ENCODE data around the gene NAXD.
"Not testable (repeated sequence)": the region's sequence is repeated elsewhere in the genome, so short reads cannot be mapped to it uniquely, and the experiment has no call there.

Gene NAXD

DNA sequence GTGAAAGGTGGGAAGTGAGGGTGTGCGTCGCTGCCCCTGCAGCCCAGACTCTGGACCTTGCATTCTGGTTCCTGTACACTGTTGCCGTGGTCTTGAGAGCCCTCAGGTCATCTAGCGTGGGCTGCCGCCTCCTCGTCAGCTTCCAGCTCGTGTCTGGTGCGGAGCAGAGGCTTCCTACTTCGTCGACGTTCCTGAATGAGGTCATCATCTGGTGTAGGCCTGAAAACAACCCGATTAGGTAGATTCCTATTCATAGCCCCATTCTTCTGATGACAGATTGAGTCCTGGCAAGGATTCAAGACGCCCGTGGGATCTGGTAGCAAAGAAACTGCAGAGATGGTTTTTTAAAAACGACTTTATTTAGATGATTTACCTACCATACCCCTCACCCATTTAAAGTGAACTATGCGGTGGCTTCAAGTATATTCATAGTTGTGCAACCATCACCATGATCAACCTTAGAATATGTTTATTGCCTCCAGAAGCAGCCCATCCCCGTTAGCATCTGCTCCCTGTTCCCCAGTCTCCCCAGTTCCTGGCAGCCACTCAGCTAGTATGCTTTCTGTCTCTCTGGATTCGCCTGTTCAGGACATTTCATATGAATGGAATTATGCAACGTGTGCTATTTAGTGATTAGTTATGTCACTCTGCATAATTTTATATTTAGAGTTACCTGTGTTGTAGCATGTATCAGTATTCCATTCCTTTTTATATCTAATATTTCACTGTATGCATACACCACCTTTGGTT is 13.8 kb downstream of the NAXD start:
- ATAC-seq (replicated peaks) (no peak), DNase-seq (no peak)
- H3K27me3 Mint-ChIP-seq: no peaks in the 10 kb centered on the region
- H3K27ac Mint-ChIP-seq: no peak overlapping the region
- peaks cover 8 to 15% of the 10 kb centered on the region in 2 donors for H3K4me1 Mint-ChIP-seq
- H3K4me3 Mint-ChIP-seq: no peak overlapping the region
- peaks cover 31 to 53% of the 10 kb centered on the region in 2 donors for H3K36me3 Mint-ChIP-seq
- H3K9me3 Mint-ChIP-seq: no peaks in the 10 kb centered on the region

- DNase-seq (no peak), ATAC-seq (replicated peaks) (no peak)
- no peaks in the 10 kb centered on the region for H3K9me3 Mint-ChIP-seq
- H3K4me3 Mint-ChIP-seq: no peak overlapping the region
- H3K4me1 Mint-ChIP-seq: peaks cover 8 to 15% of the 10 kb centered on the region in 2 donors
- no peaks in the 10 kb centered on the region for H3K27me3 Mint-ChIP-seq
- no peak overlapping the region for H3K27ac Mint-ChIP-seq
- H3K36me3 Mint-ChIP-seq: peaks cover 29 to 55% of the 10 kb centered on the region in 2 donors
Measured at GRCh38 chr13:110629735-110630134, 14.4 kb downstream of the NAXD start.

- Mint-ChIP-seq H3K27ac (peak overlapping the region; percentile 34), H3K36me3 (peaks cover 30 to 53% of the 10 kb centered on the region in 2 donors), H3K27me3 (no peaks in the 10 kb centered on the region), H3K9me3 (no peaks in the 10 kb centered on the region), H3K4me1 (peaks cover 6 to 12% of the 10 kb centered on the region in 2 donors), H3K4me3 (no peak overlapping the region)
- ATAC-seq (replicated peaks): no peak
- DNase-seq: no peak
Measured at GRCh38 chr13:110630566-110631119, 15.3 kb downstream of the NAXD start.

DNA sequence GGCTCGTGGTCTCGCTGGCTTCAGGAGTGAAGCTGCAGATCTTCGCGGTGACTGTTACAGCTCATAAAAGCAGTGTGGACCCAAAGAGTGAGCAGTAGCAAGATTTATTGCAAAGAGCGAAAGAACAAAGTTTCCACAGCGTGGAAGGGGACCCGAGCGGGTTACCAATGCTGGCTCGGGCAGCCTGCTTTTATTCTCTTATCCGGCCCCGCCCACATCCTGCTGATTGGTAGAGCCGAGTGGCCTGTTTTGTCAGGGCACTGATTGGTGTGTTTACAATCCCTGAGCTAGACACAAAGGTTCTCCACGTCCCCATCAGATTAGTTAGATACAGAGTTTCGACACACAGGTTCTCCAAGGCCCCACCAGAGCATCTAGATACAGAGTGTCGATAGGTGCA is 16.9 kb downstream of the NAXD start:
- H3K9me3 Mint-ChIP-seq; H3K27me3 Mint-ChIP-seq; H3K4me1 Mint-ChIP-seq; H3K4me3 Mint-ChIP-seq; ATAC-seq (replicated peaks); DNase-seq; H3K27ac Mint-ChIP-seq: not testable (repeated sequence)
- H3K36me3 Mint-ChIP-seq: peaks cover 29 to 52% of the 10 kb centered on the region in 2 donors

DNA sequence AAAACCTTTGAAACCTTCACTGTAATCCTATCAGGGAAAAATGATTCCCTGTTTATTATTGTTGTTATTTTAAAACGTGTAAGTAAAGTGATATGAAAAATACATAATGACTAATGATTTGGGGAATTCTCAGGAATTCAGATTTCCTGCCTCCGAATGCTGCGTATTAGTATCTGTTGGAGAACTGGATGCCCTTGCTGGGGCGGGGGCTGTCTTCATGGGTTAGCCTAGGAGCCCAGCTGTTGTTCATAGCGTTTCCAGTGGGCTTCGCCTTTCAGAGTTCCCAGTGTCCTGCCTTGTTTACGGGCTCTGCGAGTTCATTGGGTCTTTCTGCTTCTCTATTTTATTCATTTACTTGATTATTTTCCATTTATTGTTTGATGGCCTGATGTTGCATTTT is 18.4 kb downstream of the NAXD start:
- Mint-ChIP-seq H3K9me3 (no peaks in the 10 kb centered on the region), H3K27ac (no peak overlapping the region), H3K36me3 (peaks cover 27 to 47% of the 10 kb centered on the region in 2 donors), H3K4me1 (no peaks in the 10 kb centered on the region), H3K27me3 (no peaks in the 10 kb centered on the region), H3K4me3 (no peak overlapping the region)
- ATAC-seq (replicated peaks) (no peak), DNase-seq (no peak)

DNA sequence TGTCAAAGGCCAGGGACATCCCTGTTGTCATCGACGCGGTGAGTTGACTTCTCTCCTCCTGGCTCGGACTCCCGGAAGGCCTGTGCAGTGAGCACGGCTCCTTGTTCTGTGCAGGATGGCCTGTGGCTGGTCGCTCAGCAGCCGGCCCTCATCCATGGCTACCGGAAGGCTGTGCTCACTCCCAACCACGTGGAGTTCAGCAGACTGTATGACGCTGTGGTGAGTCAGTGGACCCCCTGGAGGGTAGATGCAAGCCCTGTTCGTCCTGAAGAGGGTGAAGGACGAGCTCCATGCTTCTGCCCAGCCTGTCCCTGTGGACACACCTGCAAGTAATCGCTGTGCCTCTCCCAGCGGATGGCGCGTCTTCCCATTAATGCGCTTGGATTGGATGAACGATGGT is 19.2 kb downstream of the NAXD start:
- H3K9me3 Mint-ChIP-seq: no peaks in the 10 kb centered on the region
- ATAC-seq (replicated peaks) (no peak), DNase-seq (no peak)
- no peaks in the 10 kb centered on the region for H3K4me1 Mint-ChIP-seq
- H3K4me3 Mint-ChIP-seq: no peak overlapping the region
- H3K36me3 Mint-ChIP-seq: peaks cover 30 to 49% of the 10 kb centered on the region in 2 donors
- no peaks in the 10 kb centered on the region for H3K27me3 Mint-ChIP-seq
- no peak overlapping the region for H3K27ac Mint-ChIP-seq

DNA sequence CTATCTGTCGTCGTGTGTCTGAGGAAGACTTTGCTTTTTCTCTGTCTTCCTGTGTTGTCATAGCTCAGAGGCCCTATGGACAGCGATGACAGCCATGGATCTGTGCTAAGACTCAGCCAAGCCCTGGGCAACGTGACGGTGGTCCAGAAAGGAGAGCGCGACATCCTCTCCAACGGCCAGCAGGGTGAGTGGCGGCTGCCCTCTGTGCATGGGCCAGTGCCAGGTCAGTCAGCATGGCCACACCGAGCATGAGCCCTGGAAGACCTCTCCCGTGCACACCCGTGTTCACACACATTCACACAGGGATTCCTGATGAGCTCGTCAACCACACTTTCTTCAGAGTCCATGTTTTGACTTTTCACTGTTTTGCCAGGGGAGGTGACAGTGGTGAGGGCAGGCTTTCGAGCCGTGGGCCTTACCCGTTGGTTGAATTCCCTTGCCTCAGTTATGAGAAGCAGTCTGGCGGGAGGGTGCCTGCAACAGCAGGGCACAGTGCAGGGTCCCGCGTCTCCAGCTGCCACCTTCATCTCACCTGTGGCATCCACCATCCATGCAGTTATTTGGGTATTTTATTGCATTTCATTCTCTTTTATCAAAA is 20.2 kb downstream of the NAXD start:
- no peaks in the 10 kb centered on the region for H3K27me3 Mint-ChIP-seq
- H3K9me3 Mint-ChIP-seq: no peaks in the 10 kb centered on the region
- H3K36me3 Mint-ChIP-seq: peaks cover 30 to 52% of the 10 kb centered on the region in 2 donors
- H3K4me3 Mint-ChIP-seq: no peak overlapping the region
- no peak overlapping the region for H3K27ac Mint-ChIP-seq
- peaks cover 4% of the 10 kb centered on the region in 2 donors for H3K4me1 Mint-ChIP-seq
- ATAC-seq (replicated peaks) (no peak), DNase-seq (no peak)

DNA sequence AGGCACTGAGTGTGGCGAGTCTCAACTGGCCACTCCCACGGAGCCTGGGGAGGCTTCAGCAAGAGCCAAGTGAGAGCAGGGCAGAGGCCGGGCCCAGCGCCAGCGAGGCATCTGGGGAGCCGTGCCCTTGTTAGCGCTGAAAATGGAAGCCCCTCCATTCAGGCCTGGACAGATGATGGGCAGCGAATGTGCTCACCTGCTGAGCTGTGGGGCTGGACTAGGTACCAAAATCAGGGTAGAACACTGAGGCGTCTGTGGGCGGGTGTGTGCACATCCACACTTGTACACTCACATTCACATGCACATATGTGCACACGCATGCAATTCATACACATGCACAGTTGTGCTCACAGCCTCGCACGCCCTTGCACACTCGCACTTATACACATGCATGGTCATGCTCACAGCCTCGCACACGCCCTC is 20.7 kb downstream of the NAXD start:
- peaks cover 4 to 6% of the 10 kb centered on the region in 2 donors for H3K4me1 Mint-ChIP-seq
- peaks cover 31 to 51% of the 10 kb centered on the region in 2 donors for H3K36me3 Mint-ChIP-seq
- no peaks in the 10 kb centered on the region for H3K9me3 Mint-ChIP-seq
- DNase-seq: no peak
- H3K4me3 Mint-ChIP-seq: no peak overlapping the region
- no peaks in the 10 kb centered on the region for H3K27me3 Mint-ChIP-seq
- ATAC-seq (replicated peaks): no peak
- no peak overlapping the region for H3K27ac Mint-ChIP-seq

DNA sequence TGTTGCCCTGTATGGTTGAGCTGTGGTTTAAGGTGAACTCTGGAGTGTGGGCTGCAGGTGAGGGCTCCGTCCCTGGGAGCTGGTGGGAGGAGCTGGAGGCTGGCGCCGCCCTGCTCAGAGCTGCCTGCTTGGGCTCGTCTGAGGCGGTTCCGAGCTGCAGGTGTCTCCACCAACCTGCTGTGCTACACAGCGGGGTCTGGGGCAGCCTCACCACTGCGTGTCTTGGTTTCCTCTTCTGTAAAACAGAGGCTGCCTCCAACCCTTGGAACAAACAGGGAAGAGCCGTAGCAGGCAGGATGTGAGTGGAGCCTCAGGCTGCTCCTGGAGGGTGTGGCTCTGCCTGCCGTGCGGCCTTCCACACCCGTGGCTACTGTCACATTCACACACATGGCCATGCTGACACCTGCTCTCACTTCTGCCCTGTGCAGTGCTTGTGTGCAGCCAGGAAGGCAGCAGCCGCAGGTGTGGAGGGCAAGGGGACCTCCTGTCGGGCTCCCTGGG is 21.4 kb downstream of the NAXD start:
- peaks cover 4 to 6% of the 10 kb centered on the region in 2 donors for H3K4me1 Mint-ChIP-seq
- H3K9me3 Mint-ChIP-seq: no peaks in the 10 kb centered on the region
- H3K36me3 Mint-ChIP-seq: peaks cover 33 to 54% of the 10 kb centered on the region in 2 donors
- H3K27ac Mint-ChIP-seq: no peak overlapping the region
- no peaks in the 10 kb centered on the region for H3K27me3 Mint-ChIP-seq
- ATAC-seq (replicated peaks) (no peak), DNase-seq (no peak)
- no peak overlapping the region for H3K4me3 Mint-ChIP-seq

GRCh38 chr13:110637275-110637674 is 21.9 kb downstream of the NAXD start:
- ATAC-seq (replicated peaks) (no peak), DNase-seq (no peak)
- Mint-ChIP-seq H3K4me3 (no peak overlapping the region), H3K36me3 (peaks cover 30 to 50% of the 10 kb centered on the region in 2 donors), H3K4me1 (peaks cover 4 to 6% of the 10 kb centered on the region in 2 donors), H3K27me3 (no peaks in the 10 kb centered on the region), H3K9me3 (no peaks in the 10 kb centered on the region), H3K27ac (no peak overlapping the region)

DNA sequence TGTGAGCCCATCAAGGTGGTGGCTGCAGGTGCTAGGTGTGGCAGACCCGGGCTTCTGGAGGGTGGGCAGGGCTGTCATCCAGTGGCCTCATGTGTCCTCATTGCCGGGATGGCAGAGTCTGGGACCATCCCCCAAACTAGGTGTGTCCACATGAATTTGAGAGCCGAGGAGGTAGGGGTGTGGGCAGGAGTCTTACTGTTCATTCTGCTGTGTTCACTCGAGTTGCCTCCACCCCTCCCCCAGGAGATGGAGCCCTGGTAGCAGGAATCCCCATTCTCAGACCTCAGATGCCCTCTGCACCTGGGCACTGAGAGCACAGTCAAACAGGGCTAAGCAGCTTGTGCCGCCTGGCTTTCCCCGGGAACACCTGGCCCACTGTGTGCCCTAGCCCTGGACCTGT is 22.4 kb downstream of the NAXD start:
- ATAC-seq (replicated peaks): no peak
- no peaks in the 10 kb centered on the region for H3K9me3 Mint-ChIP-seq
- no peaks in the 10 kb centered on the region for H3K27me3 Mint-ChIP-seq
- H3K4me3 Mint-ChIP-seq: no peak overlapping the region
- peaks cover 4 to 6% of the 10 kb centered on the region in 2 donors for H3K4me1 Mint-ChIP-seq
- peaks cover 29 to 50% of the 10 kb centered on the region in 2 donors for H3K36me3 Mint-ChIP-seq
- H3K27ac Mint-ChIP-seq: no peak overlapping the region
- DNase-seq: no peak

DNA sequence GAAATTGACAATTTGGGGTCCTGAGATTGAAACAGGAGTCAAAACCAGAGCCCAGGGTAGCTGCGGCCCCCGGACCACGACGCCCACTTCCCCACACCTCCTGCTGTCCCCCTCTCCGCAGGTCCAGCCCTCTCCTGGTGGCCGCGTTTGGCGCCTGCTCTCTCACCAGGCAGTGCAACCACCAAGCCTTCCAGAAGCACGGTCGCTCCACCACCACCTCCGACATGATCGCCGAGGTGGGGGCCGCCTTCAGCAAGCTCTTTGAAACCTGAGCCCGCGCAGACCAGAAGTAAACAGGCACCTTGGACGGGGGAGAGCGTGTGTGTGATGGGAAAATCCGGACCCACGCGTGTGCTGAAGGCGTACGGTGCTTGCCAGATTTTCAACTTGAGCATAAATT is 22.9 kb downstream of the NAXD start:
- Mint-ChIP-seq H3K36me3 (peaks cover 28 to 56% of the 10 kb centered on the region in 2 donors), H3K27ac (peak overlapping the region; percentile 79), H3K4me3 (no peak overlapping the region), H3K9me3 (no peaks in the 10 kb centered on the region), H3K4me1 (peaks cover 4 to 6% of the 10 kb centered on the region in 2 donors), H3K27me3 (no peaks in the 10 kb centered on the region)
- no peak for DNase-seq
- no peak for ATAC-seq (replicated peaks)

DNA sequence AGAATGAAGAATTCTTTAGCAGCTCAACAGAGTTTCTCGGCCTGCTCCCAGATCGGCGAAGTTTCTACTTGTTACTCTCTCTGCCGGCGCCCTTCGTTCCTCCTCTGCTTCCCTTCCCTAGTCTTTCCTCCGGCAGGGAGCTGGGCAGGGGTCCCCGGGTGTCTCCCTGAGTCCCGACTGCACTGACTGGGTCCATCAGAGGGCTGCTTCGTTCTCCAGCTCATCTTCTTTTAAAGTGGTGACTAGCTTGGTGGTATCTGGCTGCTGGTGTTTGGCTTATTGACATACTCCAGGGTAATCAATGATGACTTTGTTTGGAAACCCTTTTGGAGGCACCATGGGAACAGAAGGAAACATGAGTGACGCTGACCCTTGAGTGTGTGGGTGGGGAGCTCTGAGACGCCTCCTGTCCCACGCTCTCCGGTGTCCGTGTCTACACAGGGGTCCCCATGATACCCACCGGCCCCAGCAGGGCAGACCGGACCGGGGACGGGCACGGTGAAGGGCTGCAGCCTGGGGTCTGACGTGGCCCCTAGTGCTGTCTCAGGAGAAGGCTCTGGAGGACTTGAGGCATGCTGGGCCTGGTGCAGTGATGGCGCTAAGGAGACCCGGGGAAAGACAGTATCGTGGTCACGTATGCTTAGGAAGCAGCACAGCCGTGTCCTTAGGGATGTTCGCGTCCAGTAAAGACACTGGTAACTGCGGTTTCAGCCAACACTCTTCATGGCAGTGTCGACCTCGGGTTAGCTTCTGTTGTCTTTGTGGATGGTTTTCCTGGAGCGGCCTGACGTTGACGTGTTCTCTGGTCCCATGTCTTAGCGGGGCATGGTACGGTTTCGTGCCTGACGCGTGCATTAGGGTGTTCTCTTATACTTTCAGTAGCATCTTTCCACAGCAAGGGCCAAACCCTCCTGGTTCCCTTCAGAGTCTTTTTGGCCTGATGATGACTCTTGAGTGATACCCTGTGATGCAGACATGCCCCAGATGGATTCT is 23.8 kb downstream of the NAXD start:
- Mint-ChIP-seq H3K9me3 (no peaks in the 10 kb centered on the region), H3K27ac (peak overlapping the region; percentile 47), H3K4me3 (no peak overlapping the region), H3K4me1 (peaks cover 6% of the 10 kb centered on the region in 2 donors), H3K36me3 (peaks cover 28 to 63% of the 10 kb centered on the region in 2 donors), H3K27me3 (no peaks in the 10 kb centered on the region)
- no peak for DNase-seq
- ATAC-seq (replicated peaks): no peak

- ATAC-seq (replicated peaks) (no peak), DNase-seq (no peak)
- H3K4me1 Mint-ChIP-seq: peaks cover 9 to 13% of the 10 kb centered on the region in 2 donors
- peak overlapping the region; percentile 94 for H3K27ac Mint-ChIP-seq
- H3K9me3 Mint-ChIP-seq: no peaks in the 10 kb centered on the region
- H3K36me3 Mint-ChIP-seq: peaks cover 28 to 63% of the 10 kb centered on the region in 2 donors
- H3K4me3 Mint-ChIP-seq: no peak overlapping the region
- H3K27me3 Mint-ChIP-seq: no peaks in the 10 kb centered on the region
Measured at GRCh38 chr13:110639935-110640334, 24.6 kb downstream of the NAXD start.

Data from stimulated activated naive B cell treated with anti-CD40 and anti-IgM and Interleukin-4, amounts not matched to agents 10 μg/mL and 1 μg/mL and 100 μg/mL, for 72 hours (primary cell).